ENCODE results near the gene DPRX. TPM values are rescaled to one million over a fixed set of nuclear protein-coding genes. Genes with fewer than 3 reads are reported as not detected.
"Not testable (repeated sequence)": the region's sequence is repeated elsewhere in the genome, so short reads cannot be mapped to it uniquely, and the experiment has no call there.

DPRX gene
- polyA plus RNA-seq, 1 donor (not counting 4 experiments of a cell fraction or from before 2014, with no cell fraction given): not detected

GRCh38 chr19:53664760-53665159 lies 33.0 kb downstream of the DPRX start:
- dilution Hi-C loops (cut with MboI; ENCODE audit: extremely low pct_ligation_motif_present, low sequenced_read_pairs): no loop called here
- Histone ChIP-seq H3K4me3 (ENCODE audit: control insufficient read depth in 2 of 3, extremely low read depth in 1 of 3, insufficient read depth in 2 of 3, low read depth in 1 of 3, low read length in 3 of 3) (no peak overlapping the region), H3K9ac (ENCODE audit: control insufficient read depth, extremely low read depth, insufficient read depth, low read length) (no peak overlapping the region), H3K9me3 (ENCODE audit: control insufficient read depth, low read depth, low read length) (no peaks in the 10 kb centered on the region), H3K4me1 (ENCODE audit: control insufficient read depth, extremely low read depth, insufficient read depth, low read length) (no peaks in the 10 kb centered on the region), H3K4me2 (ENCODE audit: control insufficient read depth, extremely low read depth, insufficient read depth, low read depth, low read length) (no peak overlapping the region), H4K20me1 (ENCODE audit: control insufficient read depth, extremely low read depth, insufficient read depth, low read length) (no peaks in the 10 kb centered on the region), H3K27ac (ENCODE audit: control insufficient read depth, insufficient read depth, low read length) (no peak overlapping the region), H3K9me1 (ENCODE audit: control insufficient read depth, extremely low read depth, insufficient read depth, low read length) (no peaks in the 10 kb centered on the region), H3K36me3 (ENCODE audit: control insufficient read depth in 2 of 2, extremely low read depth in 1 of 2, insufficient read depth in 2 of 2, low read length in 2 of 2) (no peaks in the 10 kb centered on the region), H2AFZ (ENCODE audit: control insufficient read depth, low read length) (no peak overlapping the region), H3K27me3 (ENCODE audit: control insufficient read depth, extremely low read depth, insufficient read depth, low read length) (no peaks in the 10 kb centered on the region), H3K79me2 (ENCODE audit: control insufficient read depth, insufficient read depth, low read length) (no peaks in the 10 kb centered on the region)
- no peak for TF ChIP-seq CTCF (optimal IDR thresholded peaks at IDR 0.05 in 1 of 3, IDR thresholded peaks at IDR 0.05 in 1 of 3, conservative IDR thresholded peaks at IDR 0.05 in 1 of 3; ENCODE audit: extremely low read depth in 1 of 3, insufficient read depth in 2 of 3, low read length in 3 of 3)
- no peak for TF ChIP-seq EZH2 (IDR thresholded peaks at IDR 0.05; ENCODE audit: low read length)
- DNase-seq (ENCODE audit: low read depth, low spot score): no peak
- FAIRE-seq: no peak

GRCh38 chr19:53666331-53666730 lies 34.5 kb downstream of the DPRX start:
- H3K27me3 ChIP-seq (ENCODE audit: control insufficient read depth, extremely low read depth, insufficient read depth, low read length); H3K4me1 ChIP-seq (ENCODE audit: control insufficient read depth, extremely low read depth, insufficient read depth, low read length); H3K4me3 ChIP-seq (ENCODE audit: control insufficient read depth in 2 of 3, extremely low read depth in 1 of 3, insufficient read depth in 2 of 3, low read depth in 1 of 3, low read length in 3 of 3); DNase-seq (ENCODE audit: low read depth, low spot score); H3K9ac ChIP-seq (ENCODE audit: control insufficient read depth, extremely low read depth, insufficient read depth, low read length); H3K9me3 ChIP-seq (ENCODE audit: control insufficient read depth, low read depth, low read length); H4K20me1 ChIP-seq (ENCODE audit: control insufficient read depth, extremely low read depth, insufficient read depth, low read length); FAIRE-seq; H3K27ac ChIP-seq (ENCODE audit: control insufficient read depth, insufficient read depth, low read length); H3K4me2 ChIP-seq (ENCODE audit: control insufficient read depth, extremely low read depth, insufficient read depth, low read depth, low read length); dilution Hi-C loops (cut with MboI; ENCODE audit: extremely low pct_ligation_motif_present, low sequenced_read_pairs); H3K9me1 ChIP-seq (ENCODE audit: control insufficient read depth, extremely low read depth, insufficient read depth, low read length); H3K36me3 ChIP-seq (ENCODE audit: control insufficient read depth in 2 of 2, extremely low read depth in 1 of 2, insufficient read depth in 2 of 2, low read length in 2 of 2); H3K79me2 ChIP-seq (ENCODE audit: control insufficient read depth, insufficient read depth, low read length); H2AFZ ChIP-seq (ENCODE audit: control insufficient read depth, low read length): not testable (repeated sequence)

- H3K4me3 ChIP-seq (ENCODE audit: control insufficient read depth in 2 of 3, extremely low read depth in 1 of 3, insufficient read depth in 2 of 3, low read depth in 1 of 3, low read length in 3 of 3); H3K27ac ChIP-seq (ENCODE audit: control insufficient read depth, insufficient read depth, low read length); H3K36me3 ChIP-seq (ENCODE audit: control insufficient read depth in 2 of 2, extremely low read depth in 1 of 2, insufficient read depth in 2 of 2, low read length in 2 of 2); H3K4me2 ChIP-seq (ENCODE audit: control insufficient read depth, extremely low read depth, insufficient read depth, low read depth, low read length); dilution Hi-C loops (cut with MboI; ENCODE audit: extremely low pct_ligation_motif_present, low sequenced_read_pairs); H3K9me3 ChIP-seq (ENCODE audit: control insufficient read depth, low read depth, low read length); H3K4me1 ChIP-seq (ENCODE audit: control insufficient read depth, extremely low read depth, insufficient read depth, low read length); H2AFZ ChIP-seq (ENCODE audit: control insufficient read depth, low read length); H3K27me3 ChIP-seq (ENCODE audit: control insufficient read depth, extremely low read depth, insufficient read depth, low read length); H3K79me2 ChIP-seq (ENCODE audit: control insufficient read depth, insufficient read depth, low read length); DNase-seq (ENCODE audit: low read depth, low spot score); H4K20me1 ChIP-seq (ENCODE audit: control insufficient read depth, extremely low read depth, insufficient read depth, low read length); H3K9me1 ChIP-seq (ENCODE audit: control insufficient read depth, extremely low read depth, insufficient read depth, low read length); FAIRE-seq; H3K9ac ChIP-seq (ENCODE audit: control insufficient read depth, extremely low read depth, insufficient read depth, low read length): not testable (repeated sequence)
These were observed 37.0 kb downstream of the DPRX start for GRCh38 chr19:53668804-53669203.
